Activated T-helper 1 cell treated with anti-CD3 and anti-CD28 coated beads, Interleukin-12 subunit alpha, Interleukin-12 subunit beta, Interleukin-2, Interleukin-4 antibody, amounts not matched to agents 30 ng/mL and 10 ng/mL and 1 ng/mL, durations not matched to agents 14 hours and 24 hours and 36 hours (primary cell): Measurements from ENCODE around the gene FAM227B. TPM values are rescaled to one million over a fixed set of nuclear protein-coding genes. Genes with fewer than 3 reads are reported as not detected.
"Not testable (repeated sequence)": the region's sequence is repeated elsewhere in the genome, so short reads cannot be mapped to it uniquely, and the experiment has no call there.

Experiments
- DNase-seq: peaks from one replicate; pipeline ENCODE4 v3.0.0; 2021; ENCODE audit warnings: low spot score
- H3K27ac Mint-ChIP-seq: one replicate; pipeline ENCODE4 v1.8.0; 2021; ENCODE audit warnings: mild to moderate bottlenecking, mixed read lengths
- H3K27me3 Mint-ChIP-seq: one replicate; pipeline ENCODE4 v1.8.0; 2022; ENCODE audit warnings: mild to moderate bottlenecking, moderate library complexity, mixed read lengths; ENCODE audit not compliant: insufficient read depth
- H3K36me3 Mint-ChIP-seq: one replicate; pipeline ENCODE4 v1.8.0; 2021; ENCODE audit warnings: low read depth, mixed read lengths
- H3K4me1 Mint-ChIP-seq: one replicate; pipeline ENCODE4 v1.8.0; 2021; ENCODE audit warnings: low read depth, mixed read lengths
- H3K4me3 Mint-ChIP-seq: one replicate; pipeline ENCODE4 v1.8.0; 2021; ENCODE audit warnings: mild to moderate bottlenecking, moderate library complexity, mixed read lengths
- H3K9me3 Mint-ChIP-seq: one replicate; pipeline ENCODE4 v1.8.0; 2021; ENCODE audit warnings: mixed read lengths
- intact Hi-C: fragments of 100-400 bp; cut with micrococcal nuclease; formaldehyde crosslinking; loops from one replicate; pipeline ENCODE4 v1.15.1; 2024
- total RNA-seq: library from RNA; stranded (reverse); gene quantifications from 2 replicates; pipeline ENCODE4 v1.2.3, GENCODE V29; 2022

The FAM227B gene
- total RNA-seq, 1 donor from 2014 or later, result 2.3 TPM

DNA sequence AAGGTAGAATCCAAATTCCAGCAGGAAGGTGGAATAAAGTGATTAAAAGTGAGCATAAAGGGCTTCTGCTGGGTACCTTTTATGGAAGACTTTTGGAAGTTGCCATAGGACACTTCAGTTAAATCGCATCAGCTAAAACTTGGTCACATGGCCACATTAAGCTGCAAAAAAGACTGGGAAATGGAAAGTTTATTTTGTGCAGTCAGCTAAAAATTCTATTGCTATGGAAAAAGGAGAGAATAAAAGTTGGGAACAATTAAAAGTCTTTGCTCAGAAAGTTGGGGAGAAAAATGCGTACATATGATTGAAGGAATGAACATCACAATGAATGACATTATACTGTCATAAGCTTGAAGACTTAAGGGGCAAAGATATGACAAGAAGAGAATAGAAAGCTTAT is 148.3 kb downstream of the FAM227B start:
- Mint-ChIP-seq H3K36me3 (no peaks in the 10 kb centered on the region), H3K4me3 (no peak overlapping the region), H3K4me1 (peaks cover 14% of the 10 kb centered on the region), H3K27me3 (peaks cover 4% of the 10 kb centered on the region), H3K9me3 (no peaks in the 10 kb centered on the region), H3K27ac (no peak overlapping the region)
- DNase-seq, result no peak
- intact Hi-C loops, result no loop called here

DNA sequence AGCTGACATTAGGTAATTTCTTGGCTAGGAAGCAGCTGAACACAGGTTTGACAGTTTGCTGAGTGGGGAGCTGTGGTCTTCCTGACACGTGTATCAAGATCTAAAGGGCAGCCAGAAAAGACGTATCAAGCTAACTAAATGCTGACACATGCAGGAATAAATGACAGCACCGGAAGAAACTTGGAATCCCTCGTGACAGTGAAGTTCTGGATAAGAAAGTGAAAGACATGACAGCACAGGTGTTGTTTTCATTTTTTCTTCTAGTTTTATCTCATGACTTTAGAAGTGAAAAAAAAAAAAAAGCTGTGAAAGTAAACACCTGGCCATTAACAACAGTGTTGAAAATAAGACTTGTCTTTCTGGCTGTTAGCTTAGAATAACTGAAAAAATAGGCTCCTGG is 148.9 kb downstream of the FAM227B start:
- Mint-ChIP-seq H3K9me3 (no peaks in the 10 kb centered on the region), H3K4me3 (no peak overlapping the region), H3K4me1 (peaks cover 20% of the 10 kb centered on the region), H3K27me3 (peaks cover 4% of the 10 kb centered on the region), H3K36me3 (no peaks in the 10 kb centered on the region), H3K27ac (no peak overlapping the region)
- peak; percentile 8 for DNase-seq
- intact Hi-C loops, result loop anchor here (1.0 to 2.0 kb wide), 2 partner anchors 149 to 674 kb away; partner anchors contain the start of genes DTWD1 and FAM227B

DNA sequence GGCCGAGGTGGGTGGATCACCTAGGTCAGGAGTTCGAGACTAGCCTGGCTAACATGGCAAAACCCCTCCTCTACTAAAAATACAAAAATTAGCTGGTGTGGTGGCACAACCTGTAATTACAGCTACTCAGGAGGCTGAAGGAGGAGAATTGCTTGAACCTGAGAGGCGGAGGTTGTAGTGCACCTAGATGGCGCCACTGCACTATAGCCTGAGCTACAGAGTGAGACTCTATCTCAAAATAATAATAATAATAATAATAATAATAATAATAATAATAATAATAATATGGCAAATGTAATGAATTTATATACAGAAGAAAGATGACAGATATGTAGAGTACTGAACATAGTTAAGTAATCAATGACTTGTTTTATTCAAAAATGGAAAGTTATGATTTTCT is 149.4 kb downstream of the FAM227B start:
- H3K27me3 Mint-ChIP-seq, H3K9me3 Mint-ChIP-seq, H3K4me3 Mint-ChIP-seq, DNase-seq, H3K36me3 Mint-ChIP-seq, H3K27ac Mint-ChIP-seq: not testable (repeated sequence)
- H3K4me1 Mint-ChIP-seq, result peaks cover 25% of the 10 kb centered on the region
- intact Hi-C loops, result loop anchor here (1.0 to 2.0 kb wide), 2 partner anchors 150 to 674 kb away; partner anchors contain the start of genes DTWD1 and FAM227B

DNA sequence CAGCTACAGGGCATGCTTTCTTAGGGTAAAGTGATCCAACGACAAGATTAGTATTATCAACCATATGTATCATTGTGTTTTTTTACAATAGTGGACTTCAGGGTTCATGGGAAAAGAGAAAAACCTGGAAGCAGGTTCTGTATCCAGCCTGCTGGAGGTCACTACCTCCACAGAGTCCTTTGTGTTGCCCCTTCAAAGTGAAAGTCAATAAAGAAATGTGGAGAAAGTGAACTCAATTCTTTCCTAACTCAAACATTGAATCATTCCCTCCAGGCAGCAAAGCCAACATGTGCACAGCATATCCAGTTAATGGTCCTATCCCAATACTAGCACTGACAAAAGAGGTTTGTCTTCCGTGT is 152.2 kb downstream of the FAM227B start:
- Mint-ChIP-seq H3K9me3 (no peaks in the 10 kb centered on the region), H3K4me3 (no peak overlapping the region), H3K27ac (no peak overlapping the region), H3K4me1 (peaks cover 28% of the 10 kb centered on the region), H3K36me3 (no peaks in the 10 kb centered on the region), H3K27me3 (peaks cover 4% of the 10 kb centered on the region)
- intact Hi-C loops, result no loop called here
- no peak for DNase-seq

DNA sequence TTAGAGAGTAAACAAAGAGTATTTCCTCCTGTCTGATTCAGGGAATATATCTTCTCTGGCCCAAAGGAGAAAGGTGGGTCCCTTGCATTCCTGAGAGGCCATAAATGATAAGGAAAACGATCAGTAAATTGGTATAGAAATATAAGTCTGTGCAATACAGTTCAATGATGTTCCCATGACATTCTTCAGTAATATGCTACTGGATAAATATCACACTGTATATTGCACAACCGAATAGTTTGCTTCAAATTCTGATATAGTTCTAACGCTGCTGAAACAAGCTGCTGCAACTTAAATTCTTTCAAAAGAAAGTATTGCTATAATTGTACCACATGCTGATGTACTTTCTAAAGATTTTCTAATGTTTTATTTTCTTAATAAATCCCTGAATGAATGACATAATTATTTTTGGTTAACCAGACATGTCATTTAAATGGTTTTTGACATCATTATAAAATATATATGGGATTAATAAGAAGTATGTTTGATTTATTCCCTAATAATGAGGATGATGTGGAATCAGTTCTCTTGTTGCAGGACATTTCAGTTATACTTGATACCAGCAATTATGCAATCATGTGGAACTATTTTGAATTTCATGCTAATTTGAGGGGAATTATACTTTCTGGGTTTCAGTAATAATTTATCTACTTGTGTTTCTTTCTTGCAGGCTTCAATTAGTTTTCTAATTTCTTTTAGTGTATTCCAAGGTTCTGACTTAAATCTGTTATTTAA is 152.7 kb downstream of the FAM227B start:
- H3K9me3 Mint-ChIP-seq, result no peaks in the 10 kb centered on the region
- H3K27ac Mint-ChIP-seq, result no peak overlapping the region
- DNase-seq, result no peak
- no peak overlapping the region for H3K4me3 Mint-ChIP-seq
- H3K4me1 Mint-ChIP-seq, result peaks cover 28% of the 10 kb centered on the region
- intact Hi-C loops, result no loop called here
- H3K27me3 Mint-ChIP-seq, result peaks cover 4% of the 10 kb centered on the region
- H3K36me3 Mint-ChIP-seq, result no peaks in the 10 kb centered on the region

DNA sequence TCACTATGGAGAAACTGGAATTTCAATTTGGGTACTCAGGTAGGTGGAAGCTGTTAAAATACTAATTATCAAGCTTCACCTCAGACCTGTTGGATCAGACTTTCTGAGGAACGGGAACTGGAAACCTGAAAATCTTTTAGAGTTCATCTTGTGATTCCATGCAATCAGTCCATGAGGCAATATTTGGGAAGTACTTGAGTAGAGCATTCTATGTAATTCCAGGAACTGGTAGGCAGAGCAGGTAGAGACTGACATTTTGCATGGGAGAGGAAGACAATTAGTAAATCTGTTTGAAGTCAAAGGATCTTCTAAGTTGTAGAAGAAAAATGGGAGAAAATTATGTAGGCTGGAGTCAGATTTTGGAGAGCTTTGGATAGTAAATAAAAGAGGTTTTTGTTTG is 154.5 kb downstream of the FAM227B start:
- H3K36me3 Mint-ChIP-seq, result no peaks in the 10 kb centered on the region
- H3K4me3 Mint-ChIP-seq, result no peak overlapping the region
- peaks cover 14% of the 10 kb centered on the region for H3K4me1 Mint-ChIP-seq

DNA sequence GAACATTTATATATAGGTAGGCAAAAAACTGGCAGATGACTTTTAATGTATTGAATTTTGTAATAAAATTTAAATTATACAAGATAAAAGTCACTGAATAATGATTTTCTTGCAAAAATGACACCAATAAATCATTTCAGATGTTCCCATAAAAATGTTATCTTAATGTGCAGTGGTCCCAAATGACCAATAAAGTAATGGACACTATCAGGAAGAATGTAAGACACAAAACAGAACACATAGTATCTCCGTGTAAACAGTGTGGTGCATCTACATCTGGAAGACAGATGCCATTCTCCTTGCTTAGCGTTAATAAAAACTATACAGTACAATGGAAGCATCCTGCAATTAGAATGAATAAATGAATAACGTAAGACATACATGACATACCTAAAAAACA is 156.1 kb downstream of the FAM227B start:
- intact Hi-C loops, result no loop called here
- Mint-ChIP-seq H3K36me3 (no peaks in the 10 kb centered on the region), H3K27ac (no peak overlapping the region), H3K4me1 (peaks cover 14% of the 10 kb centered on the region), H3K27me3 (peaks cover 11% of the 10 kb centered on the region), H3K9me3 (no peaks in the 10 kb centered on the region), H3K4me3 (no peak overlapping the region)
- DNase-seq, result no peak

More for the DNA sequence above, 154.5 kb downstream of the FAM227B start:
- Mint-ChIP-seq H3K27ac (no peak overlapping the region), H3K9me3 (no peaks in the 10 kb centered on the region), H3K27me3 (peaks cover under 1% of the 10 kb centered on the region)
- no peak for DNase-seq
- intact Hi-C loops, result no loop called here

DNA sequence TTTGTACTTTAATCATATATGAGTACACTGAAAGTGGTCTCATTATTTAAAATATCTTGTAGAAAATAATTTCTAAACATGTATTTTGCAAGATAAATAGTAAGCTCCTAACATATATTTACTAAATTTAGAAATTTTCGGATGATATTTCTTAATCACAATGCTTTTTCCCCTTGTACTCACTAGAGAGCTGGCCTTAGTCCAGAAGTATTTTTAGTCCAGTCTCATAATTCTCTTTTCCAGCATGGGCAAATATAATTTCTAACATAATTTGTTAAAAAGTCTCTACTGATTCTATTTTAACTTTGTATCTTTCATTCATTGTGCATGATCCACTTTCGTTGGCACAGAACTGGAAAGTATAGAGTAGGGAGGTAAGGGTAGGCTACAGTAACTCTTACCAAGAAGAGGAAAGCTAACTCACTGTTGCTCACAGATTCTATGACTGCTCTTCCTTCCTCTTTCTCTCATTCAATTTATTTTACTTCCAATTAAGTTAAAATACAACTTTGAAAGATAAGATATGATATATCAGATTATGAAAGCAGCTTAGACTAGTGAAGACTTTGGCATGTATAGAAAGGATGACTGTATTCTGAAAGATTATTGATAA is 158.3 kb downstream of the FAM227B start:
- no peaks in the 10 kb centered on the region for H3K36me3 Mint-ChIP-seq
- intact Hi-C loops, result no loop called here
- H3K27ac Mint-ChIP-seq, result no peak overlapping the region
- DNase-seq, result no peak
- peaks cover 14% of the 10 kb centered on the region for H3K4me1 Mint-ChIP-seq
- H3K27me3 Mint-ChIP-seq, result peaks cover 16% of the 10 kb centered on the region
- no peak overlapping the region for H3K4me3 Mint-ChIP-seq
- H3K9me3 Mint-ChIP-seq, result no peaks in the 10 kb centered on the region

DNA sequence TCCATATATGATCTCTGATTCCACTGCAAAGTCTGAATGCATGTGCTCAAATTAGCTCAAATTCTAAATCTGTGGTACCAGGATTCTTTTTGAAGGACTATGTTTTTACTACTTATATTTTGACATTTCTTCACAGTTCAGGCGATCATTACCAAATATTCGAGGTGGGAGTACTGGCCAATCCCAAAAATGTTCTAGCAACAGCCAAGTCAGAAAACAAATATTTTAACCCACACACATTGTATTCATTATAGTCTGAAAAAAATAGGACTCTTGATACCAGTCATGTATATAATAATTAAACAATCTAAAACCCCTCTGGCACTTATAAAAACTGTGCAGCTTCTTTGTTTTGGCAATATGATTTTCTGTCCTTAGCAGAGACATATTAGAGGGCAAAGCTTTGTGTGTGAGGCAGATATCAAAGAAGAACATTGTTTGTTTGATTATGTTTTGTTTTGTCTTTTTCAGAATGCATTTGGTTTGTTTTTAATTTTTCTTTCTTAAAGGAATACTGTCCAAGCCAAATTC is 160.1 kb downstream of the FAM227B start:
- H3K27ac Mint-ChIP-seq, result no peak overlapping the region
- no peak overlapping the region for H3K4me3 Mint-ChIP-seq
- no peaks in the 10 kb centered on the region for H3K4me1 Mint-ChIP-seq
- no peaks in the 10 kb centered on the region for H3K9me3 Mint-ChIP-seq
- no peaks in the 10 kb centered on the region for H3K36me3 Mint-ChIP-seq
- intact Hi-C loops, result no loop called here
- no peak for DNase-seq
- peaks cover 23% of the 10 kb centered on the region for H3K27me3 Mint-ChIP-seq

DNA sequence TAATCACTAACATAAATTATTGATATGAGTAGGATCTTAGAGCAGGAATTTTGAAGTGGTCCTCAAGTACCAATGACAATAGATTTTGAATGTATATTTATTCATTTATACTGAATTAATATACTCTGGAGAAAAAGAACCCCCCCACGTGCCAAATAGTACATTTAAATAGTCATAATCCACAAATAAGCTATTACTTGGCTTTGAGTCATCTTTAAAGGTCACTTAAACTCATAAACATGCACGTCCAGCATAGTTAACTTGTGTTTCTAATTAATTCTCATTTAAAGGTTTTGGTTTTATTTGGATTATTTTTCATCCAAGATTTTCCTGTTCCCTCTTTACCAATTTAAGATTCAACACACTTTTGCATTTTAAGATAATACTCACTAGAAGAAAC is 162.5 kb downstream of the FAM227B start:
- intact Hi-C loops, result no loop called here
- no peaks in the 10 kb centered on the region for H3K36me3 Mint-ChIP-seq
- H3K4me3 Mint-ChIP-seq, result no peak overlapping the region
- peaks cover 31% of the 10 kb centered on the region for H3K27me3 Mint-ChIP-seq
- H3K4me1 Mint-ChIP-seq, result no peaks in the 10 kb centered on the region
- DNase-seq, result no peak
- H3K27ac Mint-ChIP-seq, result no peak overlapping the region
- no peaks in the 10 kb centered on the region for H3K9me3 Mint-ChIP-seq

DNA sequence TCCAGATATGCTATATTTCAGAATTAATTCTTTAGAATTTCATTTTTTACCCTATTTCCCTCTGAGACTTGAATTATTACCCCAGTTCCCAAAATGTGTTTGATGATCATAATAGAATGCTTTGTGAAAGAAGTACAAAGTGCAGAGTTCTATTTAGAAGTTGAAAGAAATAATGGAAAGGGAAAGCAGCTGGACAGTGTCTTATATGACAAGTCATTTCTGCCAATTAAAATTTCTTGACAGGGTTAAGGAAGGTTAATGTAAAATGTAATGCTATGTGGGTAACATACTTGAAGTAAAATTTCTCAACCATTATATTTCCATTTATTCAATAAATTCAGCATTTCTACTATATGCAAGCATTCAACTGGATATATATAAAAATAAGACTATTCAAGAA is 164.5 kb downstream of the FAM227B start:
- no peaks in the 10 kb centered on the region for H3K9me3 Mint-ChIP-seq
- H3K27me3 Mint-ChIP-seq, result peaks cover 31% of the 10 kb centered on the region
- no peak for DNase-seq
- no peak overlapping the region for H3K27ac Mint-ChIP-seq
- H3K4me3 Mint-ChIP-seq, result no peak overlapping the region
- H3K36me3 Mint-ChIP-seq, result no peaks in the 10 kb centered on the region
- no peaks in the 10 kb centered on the region for H3K4me1 Mint-ChIP-seq
- intact Hi-C loops, result no loop called here

DNA sequence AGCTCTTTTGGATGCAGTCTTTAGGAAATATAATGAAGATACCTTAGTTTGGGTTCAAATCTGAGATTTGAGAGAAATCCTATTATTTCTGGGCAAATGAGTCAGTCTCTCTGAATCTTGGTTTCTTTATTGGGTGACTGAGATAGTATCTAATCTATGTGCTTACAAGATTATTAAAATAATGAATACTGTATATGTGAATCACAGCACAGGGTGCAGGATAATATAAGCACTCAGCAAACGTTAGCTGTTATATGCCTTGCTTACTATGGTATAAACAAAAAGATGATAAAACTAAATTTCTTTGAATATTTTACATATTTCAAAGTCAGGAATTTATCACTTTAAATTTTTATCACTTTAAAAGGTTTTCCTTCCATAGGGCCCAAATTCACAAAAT is 168.0 kb downstream of the FAM227B start:
- Mint-ChIP-seq H3K27ac (no peak overlapping the region), H3K9me3 (no peaks in the 10 kb centered on the region), H3K4me3 (no peak overlapping the region), H3K27me3 (peaks cover 19% of the 10 kb centered on the region), H3K4me1 (no peaks in the 10 kb centered on the region), H3K36me3 (no peaks in the 10 kb centered on the region)
- no peak for DNase-seq
- intact Hi-C loops, result no loop called here

DNA sequence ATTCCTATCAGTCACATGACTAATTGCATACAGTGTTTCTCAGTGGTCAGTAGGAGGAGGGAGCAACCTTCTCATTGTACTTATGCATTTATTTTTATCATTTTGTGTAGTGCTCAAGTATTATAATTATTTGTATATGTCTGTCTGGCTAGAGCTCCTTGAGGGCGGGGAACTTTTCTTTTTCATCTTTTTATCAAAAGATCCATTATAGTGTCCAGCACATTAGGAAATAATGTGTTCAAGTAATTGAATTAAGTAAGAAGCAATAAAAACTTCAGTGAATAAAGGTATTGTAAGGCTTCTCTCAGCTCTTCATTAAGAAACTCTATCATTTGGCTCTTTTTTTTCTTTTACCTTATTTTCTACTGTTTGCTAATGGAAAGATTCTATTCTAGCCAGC is 178.8 kb downstream of the FAM227B start:
- no peaks in the 10 kb centered on the region for H3K9me3 Mint-ChIP-seq
- H3K36me3 Mint-ChIP-seq, result no peaks in the 10 kb centered on the region
- no peak overlapping the region for H3K27ac Mint-ChIP-seq
- H3K4me3 Mint-ChIP-seq, result no peak overlapping the region
- intact Hi-C loops, result no loop called here
- H3K4me1 Mint-ChIP-seq, result no peaks in the 10 kb centered on the region
- no peak for DNase-seq
- H3K27me3 Mint-ChIP-seq, result peaks cover 6% of the 10 kb centered on the region
